ENCODE data around the gene PRDM2. TPM values are rescaled to one million over a fixed set of nuclear protein-coding genes. Genes with fewer than 3 reads are reported as not detected.

The PRDM2 gene
- total RNA-seq, 2 experiments from 2014 or later = 56.3 to 58.4 TPM

DNA sequence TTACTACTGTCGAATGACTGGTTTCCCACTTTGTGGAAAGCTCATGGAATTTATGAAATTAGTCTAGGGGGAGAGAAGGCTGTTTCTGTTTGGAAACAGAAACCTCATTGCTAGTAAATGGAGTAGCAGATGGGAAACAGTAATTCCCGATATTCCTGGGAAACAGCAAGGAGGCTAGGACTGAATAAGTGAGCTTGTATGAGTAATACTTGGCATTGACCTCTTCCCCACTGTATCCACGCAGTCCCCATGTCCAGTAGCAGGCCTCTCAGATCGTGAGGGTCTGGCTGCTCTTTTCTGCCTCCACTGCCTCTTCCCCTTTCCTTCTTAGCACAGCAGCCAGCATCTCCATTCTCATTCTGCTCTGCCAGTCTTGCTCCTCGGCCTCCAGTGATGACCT is 75.5 kb downstream of the PRDM2 start:
- no peak overlapping the region for H3K4me3 Mint-ChIP-seq
- H3K9me3 Mint-ChIP-seq = no peaks in the 10 kb centered on the region
- CTCF ChIA-PET = no interaction called here
- H3K4me1 Mint-ChIP-seq = peaks cover 6% of the 10 kb centered on the region
- POLR2A ChIA-PET = no interaction called here
- no peaks in the 10 kb centered on the region for H3K27me3 Mint-ChIP-seq
- no peak for DNase-seq
- H3K36me3 Mint-ChIP-seq (ENCODE audit: low read depth) = peaks cover 35% of the 10 kb centered on the region
- H3K27ac Mint-ChIP-seq = no peak overlapping the region

DNA sequence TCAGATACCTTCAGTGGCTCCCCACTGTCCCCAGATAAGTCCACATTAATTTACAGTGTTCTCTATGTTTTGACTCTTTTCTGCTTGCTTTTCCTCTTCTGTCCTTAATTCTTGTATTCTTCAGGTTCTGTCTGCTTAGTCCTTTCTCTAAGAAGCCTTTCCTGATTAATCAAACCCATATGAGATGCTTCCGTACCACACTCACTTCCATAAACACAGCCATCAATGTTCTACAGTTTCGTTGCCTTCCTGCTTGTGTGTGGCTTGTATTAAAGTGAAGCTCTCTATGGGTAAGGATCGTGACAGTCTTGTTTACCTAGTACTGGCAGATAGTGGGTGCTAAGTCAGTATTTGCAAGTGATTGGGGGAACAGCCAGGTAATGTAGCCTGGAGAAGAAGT is 75.9 kb downstream of the PRDM2 start:
- POLR2A ChIA-PET = no interaction called here
- H3K36me3 Mint-ChIP-seq (ENCODE audit: low read depth) = peaks cover 37% of the 10 kb centered on the region
- H3K27me3 Mint-ChIP-seq = no peaks in the 10 kb centered on the region

DNA sequence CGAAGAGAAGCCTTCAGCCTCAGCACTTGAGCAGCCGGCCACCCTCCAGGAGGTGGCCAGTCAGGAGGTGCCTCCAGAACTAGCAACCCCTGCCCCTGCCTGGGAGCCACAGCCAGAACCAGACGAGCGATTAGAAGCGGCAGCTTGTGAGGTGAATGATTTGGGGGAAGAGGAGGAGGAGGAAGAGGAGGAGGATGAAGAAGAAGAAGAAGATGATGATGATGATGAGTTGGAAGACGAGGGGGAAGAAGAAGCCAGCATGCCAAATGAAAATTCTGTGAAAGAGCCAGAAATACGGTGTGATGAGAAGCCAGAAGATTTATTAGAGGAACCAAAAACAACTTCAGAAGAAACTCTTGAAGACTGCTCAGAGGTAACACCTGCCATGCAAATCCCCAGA is 78.4 kb downstream of the PRDM2 start:
- Mint-ChIP-seq H3K27ac (no peak overlapping the region), H3K9me3 (no peaks in the 10 kb centered on the region), H3K4me3 (no peak overlapping the region), H3K27me3 (no peaks in the 10 kb centered on the region), H3K4me1 (peaks cover 25% of the 10 kb centered on the region), H3K36me3 (ENCODE audit: low read depth) (peaks cover 58% of the 10 kb centered on the region)
- DNase-seq = no peak
- ChIA-PET CTCF (no interaction called here), POLR2A (no interaction called here)

More for the DNA sequence above, 75.9 kb downstream of the PRDM2 start:
- CTCF ChIA-PET = no interaction called here
- H3K4me3 Mint-ChIP-seq = no peak overlapping the region
- DNase-seq = no peak
- H3K27ac Mint-ChIP-seq = no peak overlapping the region
- H3K4me1 Mint-ChIP-seq = peaks cover 10% of the 10 kb centered on the region
- no peaks in the 10 kb centered on the region for H3K9me3 Mint-ChIP-seq

DNA sequence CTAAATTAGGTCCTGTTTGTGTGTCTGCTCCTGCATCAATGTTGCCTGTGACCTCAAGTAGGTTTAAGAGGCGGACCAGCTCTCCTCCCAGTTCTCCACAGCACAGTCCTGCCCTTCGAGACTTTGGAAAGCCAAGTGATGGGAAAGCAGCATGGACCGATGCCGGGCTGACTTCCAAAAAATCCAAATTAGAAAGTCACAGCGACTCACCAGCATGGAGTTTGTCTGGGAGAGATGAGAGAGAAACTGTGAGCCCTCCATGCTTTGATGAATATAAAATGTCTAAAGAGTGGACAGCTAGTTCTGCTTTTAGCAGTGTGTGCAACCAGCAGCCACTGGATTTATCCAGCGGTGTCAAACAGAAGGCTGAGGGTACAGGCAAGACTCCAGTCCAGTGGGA is 79.9 kb downstream of the PRDM2 start:
- DNase-seq = no peak
- ChIA-PET POLR2A (interaction anchor here (1.1 kb wide), 1 partner anchor 30 kb away, joined by 3 read pairs; no protein-coding TSS in a partner anchor), CTCF (no interaction called here)
- H3K36me3 Mint-ChIP-seq (ENCODE audit: low read depth) = peaks cover 68% of the 10 kb centered on the region
- H3K27me3 Mint-ChIP-seq = no peaks in the 10 kb centered on the region
- no peak overlapping the region for H3K27ac Mint-ChIP-seq
- no peak overlapping the region for H3K4me3 Mint-ChIP-seq
- peaks cover 25% of the 10 kb centered on the region for H3K4me1 Mint-ChIP-seq
- no peaks in the 10 kb centered on the region for H3K9me3 Mint-ChIP-seq

DNA sequence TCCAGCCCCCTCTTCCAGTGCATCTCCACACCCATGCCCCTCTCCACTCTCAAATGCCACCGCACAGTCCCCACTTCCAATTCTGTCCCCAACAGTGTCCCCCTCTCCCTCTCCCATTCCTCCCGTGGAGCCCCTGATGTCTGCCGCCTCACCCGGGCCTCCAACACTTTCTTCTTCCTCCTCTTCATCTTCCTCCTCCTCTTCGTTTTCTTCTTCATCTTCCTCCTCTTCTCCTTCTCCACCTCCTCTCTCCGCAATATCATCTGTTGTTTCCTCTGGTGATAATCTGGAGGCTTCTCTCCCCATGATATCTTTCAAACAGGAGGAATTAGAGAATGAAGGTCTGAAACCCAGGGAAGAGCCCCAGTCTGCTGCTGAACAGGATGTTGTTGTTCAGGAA is 80.8 kb downstream of the PRDM2 start:
- Mint-ChIP-seq H3K9me3 (no peaks in the 10 kb centered on the region), H3K4me1 (peaks cover 25% of the 10 kb centered on the region), H3K36me3 (ENCODE audit: low read depth) (peaks cover 68% of the 10 kb centered on the region), H3K27me3 (no peaks in the 10 kb centered on the region), H3K4me3 (no peak overlapping the region), H3K27ac (peak overlapping the region; percentile 27)
- ChIA-PET CTCF (no interaction called here), POLR2A (no interaction called here)
- no peak for DNase-seq

DNA sequence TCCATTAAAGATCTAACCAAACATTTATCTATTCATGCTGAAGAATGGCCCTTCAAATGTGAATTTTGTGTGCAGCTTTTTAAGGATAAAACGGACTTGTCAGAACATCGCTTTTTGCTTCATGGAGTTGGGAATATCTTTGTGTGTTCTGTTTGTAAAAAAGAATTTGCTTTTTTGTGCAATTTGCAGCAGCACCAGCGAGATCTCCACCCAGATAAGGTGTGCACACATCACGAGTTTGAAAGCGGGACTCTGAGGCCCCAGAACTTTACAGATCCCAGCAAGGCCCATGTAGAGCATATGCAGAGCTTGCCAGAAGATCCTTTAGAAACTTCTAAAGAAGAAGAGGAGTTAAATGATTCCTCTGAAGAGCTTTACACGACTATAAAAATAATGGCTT is 81.2 kb downstream of the PRDM2 start:
- no peak for DNase-seq
- POLR2A ChIA-PET = no interaction called here
- no peak overlapping the region for H3K4me3 Mint-ChIP-seq

DNA sequence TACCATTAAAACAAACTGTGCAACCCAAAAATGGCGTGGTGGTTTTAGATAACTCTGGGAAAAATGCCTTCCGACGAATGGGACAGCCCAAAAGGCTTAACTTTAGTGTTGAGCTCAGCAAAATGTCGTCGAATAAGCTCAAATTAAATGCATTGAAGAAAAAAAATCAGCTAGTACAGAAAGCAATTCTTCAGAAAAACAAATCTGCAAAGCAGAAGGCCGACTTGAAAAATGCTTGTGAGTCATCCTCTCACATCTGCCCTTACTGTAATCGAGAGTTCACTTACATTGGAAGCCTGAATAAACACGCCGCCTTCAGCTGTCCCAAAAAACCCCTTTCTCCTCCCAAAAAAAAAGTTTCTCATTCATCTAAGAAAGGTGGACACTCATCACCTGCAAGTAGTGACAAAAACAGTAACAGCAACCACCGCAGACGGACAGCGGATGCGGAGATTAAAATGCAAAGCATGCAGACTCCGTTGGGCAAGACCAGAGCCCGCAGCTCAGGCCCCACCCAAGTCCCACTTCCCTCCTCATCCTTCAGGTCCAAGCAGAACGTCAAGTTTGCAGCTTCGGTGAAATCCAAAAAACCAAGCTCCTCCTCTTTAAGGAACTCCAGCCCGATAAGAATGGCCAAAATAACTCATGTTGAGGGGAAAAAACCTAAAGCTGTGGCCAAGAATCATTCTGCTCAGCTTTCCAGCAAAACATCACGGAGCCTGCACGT is 82.1 kb downstream of the PRDM2 start:
- Mint-ChIP-seq H3K27ac (no peak overlapping the region), H3K36me3 (ENCODE audit: low read depth) (peaks cover 78% of the 10 kb centered on the region), H3K4me1 (peaks cover 25% of the 10 kb centered on the region), H3K9me3 (no peaks in the 10 kb centered on the region), H3K4me3 (no peak overlapping the region), H3K27me3 (no peaks in the 10 kb centered on the region)
- POLR2A ChIA-PET = interaction anchor here (0.9 kb wide), 2 partner anchors 18 to 33 kb away, joined by 3 to 5 read pairs; no protein-coding TSS in a partner anchor
- DNase-seq = no peak
- CTCF ChIA-PET = interaction anchor here (0.9 kb wide), 1 partner anchor 9 kb away, joined by 3 read pairs; no protein-coding TSS in a partner anchor

More for the DNA sequence above, 81.2 kb downstream of the PRDM2 start:
- Mint-ChIP-seq H3K27ac (peak overlapping the region; percentile 28), H3K36me3 (ENCODE audit: low read depth) (peaks cover 71% of the 10 kb centered on the region), H3K4me1 (peaks cover 25% of the 10 kb centered on the region), H3K27me3 (no peaks in the 10 kb centered on the region), H3K9me3 (no peaks in the 10 kb centered on the region)
- CTCF ChIA-PET = no interaction called here

DNA sequence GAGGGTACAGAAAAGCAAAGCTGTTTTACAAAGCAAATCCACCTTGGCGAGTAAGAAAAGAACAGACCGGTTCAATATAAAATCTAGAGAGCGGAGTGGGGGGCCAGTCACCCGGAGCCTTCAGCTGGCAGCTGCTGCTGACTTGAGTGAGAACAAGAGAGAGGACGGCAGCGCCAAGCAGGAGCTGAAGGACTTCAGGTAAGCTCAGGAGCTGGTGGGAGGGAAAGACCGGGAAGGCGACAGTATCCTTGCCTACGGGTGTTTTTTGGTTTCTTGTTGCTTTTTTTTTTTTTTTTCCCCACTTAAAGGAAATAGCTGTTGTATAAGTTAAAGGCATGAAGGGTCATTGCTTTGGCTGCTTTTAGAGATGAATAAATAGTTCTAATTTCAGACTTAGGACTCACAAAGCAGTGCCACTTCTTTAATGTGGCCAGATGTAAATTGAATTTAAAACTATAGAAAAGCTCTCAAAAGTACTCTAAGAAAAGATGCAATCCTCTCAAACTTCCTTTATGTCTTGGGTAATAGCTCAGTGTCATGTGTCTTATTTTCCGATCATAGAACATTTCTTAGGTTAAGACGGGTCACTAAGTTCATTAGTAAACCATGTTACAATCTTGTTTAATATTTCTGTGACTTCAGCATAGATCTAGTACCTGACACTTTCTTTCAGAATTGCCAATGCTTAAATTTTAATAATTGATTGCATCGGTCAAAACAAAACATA is 82.8 kb downstream of the PRDM2 start:
- no peak overlapping the region for H3K27ac Mint-ChIP-seq
- POLR2A ChIA-PET = interaction anchor here (0.9 kb wide), 2 partner anchors 19 to 33 kb away, joined by 3 to 5 read pairs; no protein-coding TSS in a partner anchor
- no peaks in the 10 kb centered on the region for H3K27me3 Mint-ChIP-seq
- no peak overlapping the region for H3K4me3 Mint-ChIP-seq
- peaks cover 25% of the 10 kb centered on the region for H3K4me1 Mint-ChIP-seq
- no peaks in the 10 kb centered on the region for H3K9me3 Mint-ChIP-seq
- no peak for DNase-seq
- CTCF ChIA-PET = interaction anchor here (0.7 to 0.9 kb wide), 2 partner anchors 8 to 11 kb away, joined by 3 read pairs; no protein-coding TSS in a partner anchor
- peaks cover 81% of the 10 kb centered on the region for H3K36me3 Mint-ChIP-seq (ENCODE audit: low read depth)

DNA sequence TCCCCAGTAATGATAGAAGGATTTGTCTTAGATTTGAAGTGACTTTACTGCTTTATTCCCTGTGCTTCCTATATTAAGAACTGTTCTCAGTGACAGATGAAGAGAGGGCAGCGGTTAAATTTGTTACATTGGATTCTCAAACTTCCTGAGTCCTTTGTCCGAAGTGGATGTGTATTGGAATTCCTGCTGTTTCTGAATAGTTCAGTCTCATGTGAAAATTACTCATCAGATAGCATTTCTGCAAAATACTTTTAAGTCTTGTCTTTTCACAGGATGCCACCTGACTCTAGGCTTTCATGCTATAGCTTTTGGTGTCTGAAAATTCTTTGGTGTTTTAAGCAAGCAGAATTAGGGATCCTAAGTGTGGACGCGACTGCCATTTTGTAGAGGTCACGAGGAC is 83.6 kb downstream of the PRDM2 start:
- ChIA-PET POLR2A (no interaction called here), CTCF (no interaction called here)
- Mint-ChIP-seq H3K27ac (no peak overlapping the region), H3K4me1 (peaks cover 22% of the 10 kb centered on the region), H3K27me3 (no peaks in the 10 kb centered on the region), H3K9me3 (no peaks in the 10 kb centered on the region), H3K36me3 (ENCODE audit: low read depth) (peaks cover 79% of the 10 kb centered on the region), H3K4me3 (no peak overlapping the region)
- DNase-seq = no peak

DNA sequence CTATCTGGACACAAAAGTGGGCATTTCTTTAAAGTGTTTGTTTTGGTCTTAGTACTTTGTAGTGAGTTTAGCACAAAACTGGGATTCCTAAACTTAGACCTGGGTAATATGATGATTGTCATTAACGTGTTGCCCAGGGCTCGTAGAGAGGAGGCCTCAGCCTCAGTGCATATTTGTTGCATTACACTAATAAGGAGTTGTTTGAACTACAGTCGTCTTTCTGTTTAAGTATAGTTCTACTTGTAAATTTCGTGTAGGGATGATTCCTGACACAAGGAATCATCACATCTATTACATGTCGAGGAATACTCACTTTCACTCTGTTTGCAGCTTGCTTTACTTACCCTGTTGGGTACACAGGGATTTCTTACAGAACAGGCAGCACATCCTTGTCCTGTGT is 85.0 kb downstream of the PRDM2 start:
- CTCF ChIA-PET = interaction anchor here (0.5 kb wide), 1 partner anchor 184 kb away, joined by 3 read pairs; no protein-coding TSS in a partner anchor
- Mint-ChIP-seq H3K27ac (no peak overlapping the region), H3K4me1 (peaks cover 20% of the 10 kb centered on the region), H3K27me3 (no peaks in the 10 kb centered on the region), H3K36me3 (ENCODE audit: low read depth) (peaks cover 75% of the 10 kb centered on the region), H3K9me3 (no peaks in the 10 kb centered on the region), H3K4me3 (no peak overlapping the region)
- POLR2A ChIA-PET = no interaction called here
- no peak for DNase-seq

DNA sequence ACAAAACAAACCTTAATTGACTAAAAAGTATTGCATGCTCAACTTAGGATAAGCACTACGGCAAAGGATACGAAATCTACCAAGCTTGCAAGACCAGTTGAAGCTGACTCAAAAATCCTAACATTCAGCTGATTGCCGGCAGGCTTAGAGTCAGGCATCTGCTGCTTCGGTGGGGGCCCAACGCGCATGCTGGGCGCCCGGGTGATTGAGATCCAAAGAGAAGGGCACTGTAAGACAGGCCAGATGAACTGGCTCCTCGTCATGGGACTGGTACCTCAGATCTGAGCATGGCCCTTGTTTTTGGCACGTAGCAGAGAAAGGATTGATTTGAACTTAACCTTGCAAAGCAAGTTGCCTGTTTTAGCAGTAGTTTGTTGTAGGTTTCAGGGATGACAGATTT is 86.6 kb downstream of the PRDM2 start:
- CTCF ChIA-PET = no interaction called here
- Mint-ChIP-seq H3K4me1 (peaks cover 13% of the 10 kb centered on the region), H3K9me3 (no peaks in the 10 kb centered on the region), H3K4me3 (no peak overlapping the region), H3K36me3 (ENCODE audit: low read depth) (peaks cover 59% of the 10 kb centered on the region), H3K27ac (no peak overlapping the region), H3K27me3 (no peaks in the 10 kb centered on the region)
- no peak for DNase-seq
- POLR2A ChIA-PET = no interaction called here

DNA sequence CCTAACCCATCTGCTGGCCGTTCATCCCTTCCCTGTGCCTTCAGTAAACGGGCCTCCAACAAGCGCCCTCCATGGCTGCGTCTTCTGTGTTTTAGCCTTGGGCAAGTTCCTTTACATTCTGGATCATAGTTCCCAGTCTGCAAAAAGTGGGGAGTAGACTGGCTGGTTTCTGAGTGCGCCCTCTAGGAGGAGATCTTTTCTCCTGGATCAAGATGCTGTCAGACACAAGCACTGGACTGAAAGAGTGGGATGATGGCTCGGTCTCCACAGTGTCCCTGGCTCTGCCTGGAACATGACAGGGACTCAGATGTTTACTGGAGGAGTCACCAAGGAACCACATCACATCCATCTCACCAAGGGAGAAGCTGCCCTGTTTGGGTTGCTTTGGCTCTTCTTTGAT is 88.8 kb downstream of the PRDM2 start:
- Mint-ChIP-seq H3K4me1 (peaks cover 11% of the 10 kb centered on the region), H3K9me3 (no peaks in the 10 kb centered on the region), H3K36me3 (ENCODE audit: low read depth) (peaks cover 45% of the 10 kb centered on the region), H3K27me3 (no peaks in the 10 kb centered on the region), H3K27ac (no peak overlapping the region), H3K4me3 (no peak overlapping the region)
- DNase-seq = no peak
- POLR2A ChIA-PET = interaction anchor here (0.7 kb wide), 1 partner anchor 39 kb away, joined by 3 read pairs; no protein-coding TSS in a partner anchor
- CTCF ChIA-PET = interaction anchor here (1.0 kb wide), 1 partner anchor 25 kb away, joined by 3 read pairs; no protein-coding TSS in a partner anchor

DNA sequence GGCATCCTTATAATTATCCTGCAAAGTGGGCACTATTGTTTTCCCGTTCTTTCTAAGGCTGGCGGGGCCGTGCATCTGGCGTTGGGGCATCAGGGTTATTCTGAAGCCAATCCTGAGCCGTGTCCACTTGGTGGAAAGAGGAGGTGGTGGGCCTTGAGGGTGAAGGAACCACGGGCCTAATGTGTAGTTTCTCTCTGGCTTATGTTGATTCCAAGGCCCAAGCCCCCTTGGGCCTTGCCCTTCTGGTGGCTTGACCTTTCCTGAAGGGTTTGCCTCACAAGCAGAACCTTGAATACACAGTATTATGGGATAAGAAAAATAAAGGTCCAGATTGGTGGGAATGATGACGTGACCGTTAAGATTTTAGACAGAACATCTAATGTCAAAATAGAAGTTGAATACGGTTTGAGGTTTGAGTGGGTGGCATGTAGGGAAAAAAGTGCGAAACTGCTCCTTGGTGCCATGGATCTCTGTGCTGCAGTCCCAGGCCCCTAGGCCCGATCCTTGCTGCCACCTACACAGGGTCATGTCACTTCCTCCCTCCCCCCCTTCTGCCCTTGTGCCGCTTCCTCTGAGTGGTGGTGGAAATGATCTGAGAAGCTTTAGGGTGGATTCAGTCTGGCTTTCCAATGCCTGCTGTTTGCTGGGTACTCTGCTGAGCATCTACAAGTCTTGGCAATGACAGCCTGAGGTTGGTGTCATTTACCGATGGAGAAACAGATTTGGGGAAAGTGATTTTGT is 90.5 kb downstream of the PRDM2 start:
- CTCF ChIA-PET = interaction anchor here (1.1 kb wide), 1 partner anchor 8 kb away, joined by 3 read pairs; no protein-coding TSS in a partner anchor
- peaks cover 42% of the 10 kb centered on the region for H3K36me3 Mint-ChIP-seq (ENCODE audit: low read depth)
- H3K4me1 Mint-ChIP-seq = peaks cover 16% of the 10 kb centered on the region
- H3K27me3 Mint-ChIP-seq = no peaks in the 10 kb centered on the region
- no peak for DNase-seq
- POLR2A ChIA-PET = no interaction called here
- no peaks in the 10 kb centered on the region for H3K9me3 Mint-ChIP-seq
- no peak overlapping the region for H3K4me3 Mint-ChIP-seq
- H3K27ac Mint-ChIP-seq = no peak overlapping the region

Data from activated CD4-positive, alpha-beta memory T cell treated with anti-CD3 and anti-CD28 coated beads, Interleukin-2, amount 10 ng/mL, durations not matched to agents 7 days and 5 days (primary cell).